GOT3 (cell line): ENCODE data around the gene ANAPC2.
A peak's percentile ranks its signal among the peaks of the same experiment; 100 is the strongest.
"Not testable (repeated sequence)": the region's sequence is repeated elsewhere in the genome, so short reads cannot be mapped to it uniquely, and the experiment has no call there.

Source experiments
- DNase-seq: peaks from one replicate; lab custom pipeline; 2025; ENCODE audit warnings: mixed read lengths; lab: John Stamatoyannopoulos, UW

The ANAPC2 gene

DNA sequence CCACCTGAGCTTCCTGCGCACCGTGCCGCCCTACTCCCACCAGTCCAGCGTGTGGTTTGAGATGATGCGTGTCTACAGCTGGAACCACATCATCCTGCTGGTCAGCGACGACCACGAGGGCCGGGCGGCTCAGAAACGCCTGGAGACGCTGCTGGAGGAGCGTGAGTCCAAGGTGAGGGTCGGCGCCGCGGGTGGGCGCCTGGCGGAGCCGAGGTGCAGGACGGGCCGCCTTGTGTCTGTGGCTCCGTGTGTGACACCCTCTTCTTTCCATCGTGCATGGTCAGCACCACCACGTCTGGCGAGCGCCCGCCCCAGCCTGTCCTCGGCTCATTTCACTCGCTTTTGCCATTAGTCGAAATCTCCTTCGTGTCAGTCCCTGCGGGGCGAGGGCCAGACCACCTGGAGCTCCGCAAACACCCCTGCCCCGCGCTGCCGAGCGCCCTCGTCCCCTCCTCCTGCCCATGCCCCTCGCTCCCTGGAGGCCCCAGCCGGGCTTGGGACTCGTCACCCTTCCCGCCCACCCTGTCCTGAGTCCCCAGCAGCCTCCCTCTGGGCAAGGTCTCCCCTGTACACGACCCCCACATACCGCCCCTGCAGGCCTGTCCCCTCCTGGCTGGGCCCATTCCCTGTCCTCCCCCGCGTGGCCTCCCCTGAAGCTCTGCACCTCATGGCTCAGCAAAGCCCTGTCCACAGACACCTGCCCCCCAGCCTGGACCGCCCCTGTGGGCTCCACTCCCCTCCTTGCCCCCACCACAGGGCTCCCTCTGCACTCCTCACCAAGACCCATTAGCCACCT, 42.4 kb downstream of the ANAPC2 start:
- no peak for DNase-seq

DNA sequence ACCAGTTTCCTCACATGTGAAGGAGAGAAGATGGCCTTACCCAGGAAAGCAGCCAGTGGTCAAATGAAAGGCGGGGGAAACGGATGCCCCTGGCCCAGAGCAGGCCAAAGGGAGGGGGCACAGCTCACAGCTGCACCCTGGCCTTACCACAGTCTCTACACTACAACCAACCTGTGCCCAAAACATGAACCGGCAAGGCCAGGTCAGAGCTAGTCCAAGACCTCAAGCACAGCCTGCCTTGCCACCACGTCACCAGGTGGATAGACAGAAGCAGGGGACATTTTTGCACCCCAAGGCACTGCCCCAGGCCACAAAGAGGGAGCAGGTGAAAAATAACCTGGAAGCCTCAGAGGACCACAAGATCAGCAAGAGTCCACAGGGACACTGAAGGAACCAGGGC, 44.9 kb downstream of the ANAPC2 start:
- DNase-seq, result no peak

DNA sequence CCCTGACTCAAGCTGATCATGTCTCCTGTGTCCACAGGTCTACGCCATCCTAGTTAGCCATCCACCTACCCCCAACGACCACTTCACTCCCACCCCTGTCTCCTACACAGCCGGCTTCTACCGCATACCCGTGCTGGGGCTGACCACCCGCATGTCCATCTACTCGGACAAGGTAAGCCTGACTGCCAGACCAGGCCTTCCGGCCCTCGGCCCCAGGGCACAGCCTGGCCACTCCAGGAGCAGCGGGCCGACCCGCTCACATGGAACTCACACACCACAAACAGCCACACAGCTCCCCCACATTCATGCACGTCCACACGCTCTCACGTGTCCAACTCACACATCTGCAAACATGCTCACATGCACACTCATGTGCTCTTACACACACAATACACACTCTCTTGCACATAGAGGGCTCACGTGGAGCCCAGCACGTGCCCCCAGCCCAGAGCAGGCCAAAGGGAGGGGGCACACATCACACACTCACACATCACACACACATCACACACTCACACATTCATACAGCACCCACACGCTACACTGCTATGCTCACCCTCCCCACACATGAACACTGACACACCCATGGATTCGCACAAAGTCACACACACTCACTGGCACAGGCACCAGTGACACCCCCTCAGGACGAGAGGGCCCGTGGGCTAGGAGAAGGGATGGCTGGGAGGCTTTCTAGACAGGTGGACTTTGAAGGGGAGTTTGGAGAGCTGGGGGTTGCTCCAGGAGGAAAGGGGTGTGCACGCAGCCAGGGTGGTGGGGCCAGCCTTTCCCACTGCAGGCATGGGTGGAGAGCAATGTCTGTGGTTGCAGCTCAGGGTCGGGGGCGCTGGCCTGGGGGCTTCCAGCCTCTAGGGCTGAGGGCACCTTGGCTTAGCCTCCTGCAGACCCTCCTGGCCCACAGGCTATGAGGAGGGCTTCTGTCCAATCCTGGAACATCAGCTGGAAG, 46.1 kb downstream of the ANAPC2 start:
- DNase-seq, result no peak

DNA sequence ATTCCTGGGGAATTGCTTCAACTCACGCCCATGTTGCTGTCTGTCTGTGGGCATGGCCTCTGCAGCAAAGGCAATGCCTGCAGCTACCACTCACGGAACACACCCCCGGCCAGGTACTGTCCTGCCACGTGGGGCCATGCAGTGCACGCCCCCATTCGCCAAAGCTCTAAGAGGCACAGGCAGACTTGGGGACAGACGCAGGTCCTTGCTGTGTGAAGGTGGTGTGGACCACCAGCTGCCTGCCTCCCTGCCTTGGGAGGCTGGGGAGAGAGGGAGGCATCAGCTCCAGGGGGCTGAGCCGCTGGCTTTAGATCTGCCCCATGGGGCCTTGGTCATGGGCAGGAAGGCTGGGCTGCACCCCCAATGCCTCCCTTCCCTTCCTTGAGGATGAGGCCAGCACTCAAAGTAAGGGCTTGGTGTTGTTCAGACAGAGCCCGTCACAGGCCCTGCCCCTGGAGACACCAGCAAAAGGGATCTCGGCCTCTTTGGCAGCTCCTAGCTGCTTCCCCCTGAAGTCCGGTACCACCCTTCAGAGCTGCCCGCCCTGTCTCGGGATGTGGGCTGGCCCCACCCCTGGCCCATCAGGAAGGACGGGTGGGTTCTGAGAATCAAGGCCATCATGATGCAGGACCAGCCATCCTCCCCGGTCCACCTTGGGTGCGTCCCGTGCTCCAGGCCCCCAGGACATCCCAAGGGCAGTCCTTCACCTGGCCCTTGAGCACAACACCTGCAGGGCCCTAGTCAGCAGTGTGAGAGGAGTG, 47.1 kb downstream of the ANAPC2 start:
- no peak for DNase-seq

DNA sequence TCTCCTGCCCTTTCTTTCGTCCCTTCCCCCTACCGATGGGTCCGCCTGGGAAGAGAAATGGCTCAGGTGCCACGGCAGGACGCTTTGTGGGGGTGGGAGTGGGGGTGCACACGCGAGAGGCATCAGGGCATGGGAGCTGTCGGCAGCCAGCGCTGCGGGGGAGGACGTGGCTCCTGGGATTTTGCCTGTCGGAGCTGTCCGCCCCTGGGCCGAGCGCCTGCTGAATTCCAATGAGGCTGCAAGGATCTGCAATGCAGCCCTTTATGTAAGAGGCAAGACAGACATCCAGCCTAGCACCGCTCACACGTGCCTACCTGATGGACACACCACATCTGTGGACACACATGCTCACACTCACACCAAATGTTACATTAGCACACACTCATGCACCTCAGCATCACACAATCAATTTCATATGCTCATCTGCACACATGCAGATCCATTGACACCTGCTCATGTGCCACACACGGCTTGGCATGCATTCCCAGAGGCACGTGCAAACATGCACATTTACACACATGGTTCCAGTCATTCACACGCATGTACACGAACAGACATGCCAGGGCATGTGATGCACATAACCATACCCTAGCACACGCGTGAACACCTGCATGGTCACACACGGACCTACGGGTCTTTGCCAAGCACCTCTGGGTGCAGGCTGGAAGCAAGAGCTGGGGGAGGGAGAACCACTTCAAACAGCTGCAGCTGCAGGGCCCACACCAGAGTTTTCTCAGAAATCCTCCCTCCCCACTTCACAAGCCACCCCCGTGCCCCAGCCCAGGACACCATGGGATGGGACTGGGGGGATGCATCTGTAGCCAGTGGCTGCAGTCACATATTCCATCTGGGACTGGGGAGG, 48.0 kb downstream of the ANAPC2 start:
- DNase-seq, result no peak

DNA sequence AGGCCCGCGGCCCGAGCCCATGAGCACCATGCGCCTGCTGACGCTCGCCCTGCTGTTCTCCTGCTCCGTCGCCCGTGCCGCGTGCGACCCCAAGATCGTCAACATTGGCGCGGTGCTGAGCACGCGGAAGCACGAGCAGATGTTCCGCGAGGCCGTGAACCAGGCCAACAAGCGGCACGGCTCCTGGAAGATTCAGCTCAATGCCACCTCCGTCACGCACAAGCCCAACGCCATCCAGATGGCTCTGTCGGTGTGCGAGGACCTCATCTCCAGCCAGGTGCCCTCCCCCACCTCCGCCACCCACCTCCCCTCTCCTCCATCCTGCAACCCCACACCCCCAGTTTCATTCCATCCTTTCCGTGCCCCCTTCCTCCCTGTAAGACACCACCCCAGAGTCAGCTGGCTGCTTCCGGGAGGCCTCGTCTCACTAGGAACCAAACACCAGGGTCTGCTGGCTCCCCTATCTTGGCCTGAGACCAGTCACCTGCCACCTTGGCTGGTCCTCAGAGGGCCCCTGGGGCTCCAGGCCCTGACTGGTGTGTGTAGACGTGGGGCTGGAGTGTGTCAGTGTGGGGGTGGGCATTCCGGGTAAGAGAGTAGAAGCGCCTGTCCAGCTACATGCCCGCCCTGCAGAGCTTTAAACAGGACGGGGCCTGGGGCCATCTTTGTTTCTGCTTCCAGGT, 48.8 kb downstream of the ANAPC2 start:
- no peak for DNase-seq

DNA sequence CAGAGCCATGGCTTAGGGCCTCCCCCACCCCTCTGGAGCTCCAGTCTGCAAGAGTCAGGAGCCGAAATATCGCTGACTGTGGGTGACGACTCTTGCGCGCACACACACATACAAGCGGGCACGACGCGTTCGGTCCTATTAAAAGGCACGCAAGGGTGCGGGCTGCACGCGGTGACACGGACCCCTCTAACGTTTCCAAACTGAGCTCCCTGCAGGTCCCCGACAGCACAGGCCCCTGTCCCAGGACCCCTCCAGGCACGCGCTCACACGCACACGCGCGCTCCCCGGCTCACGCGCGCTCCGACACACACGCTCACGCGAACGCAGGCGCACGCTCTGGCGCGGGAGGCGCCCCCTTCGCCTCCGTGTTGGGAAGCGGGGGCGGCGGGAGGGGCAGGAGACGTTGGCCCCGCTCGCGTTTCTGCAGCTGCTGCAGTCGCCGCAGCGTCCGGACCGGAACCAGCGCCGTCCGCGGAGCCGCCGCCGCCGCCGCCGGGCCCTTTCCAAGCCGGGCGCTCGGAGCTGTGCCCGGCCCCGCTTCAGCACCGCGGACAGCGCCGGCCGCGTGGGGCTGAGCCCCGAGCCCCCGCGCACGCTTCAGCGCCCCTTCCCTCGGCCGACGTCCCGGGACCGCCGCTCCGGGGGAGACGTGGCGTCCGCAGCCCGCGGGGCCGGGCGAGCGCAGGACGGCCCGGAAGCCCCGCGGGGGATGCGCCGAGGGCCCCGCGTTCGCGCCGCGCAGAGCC, 49.5 kb downstream of the ANAPC2 start, which contains the start of gene GRIN1:
TSS of gene GRIN1 (plus strand) at position 433 of the 746 bp plus-strand sequence. CDS start 333 bp downstream, outside the sequence.
- no peak for DNase-seq

DNA sequence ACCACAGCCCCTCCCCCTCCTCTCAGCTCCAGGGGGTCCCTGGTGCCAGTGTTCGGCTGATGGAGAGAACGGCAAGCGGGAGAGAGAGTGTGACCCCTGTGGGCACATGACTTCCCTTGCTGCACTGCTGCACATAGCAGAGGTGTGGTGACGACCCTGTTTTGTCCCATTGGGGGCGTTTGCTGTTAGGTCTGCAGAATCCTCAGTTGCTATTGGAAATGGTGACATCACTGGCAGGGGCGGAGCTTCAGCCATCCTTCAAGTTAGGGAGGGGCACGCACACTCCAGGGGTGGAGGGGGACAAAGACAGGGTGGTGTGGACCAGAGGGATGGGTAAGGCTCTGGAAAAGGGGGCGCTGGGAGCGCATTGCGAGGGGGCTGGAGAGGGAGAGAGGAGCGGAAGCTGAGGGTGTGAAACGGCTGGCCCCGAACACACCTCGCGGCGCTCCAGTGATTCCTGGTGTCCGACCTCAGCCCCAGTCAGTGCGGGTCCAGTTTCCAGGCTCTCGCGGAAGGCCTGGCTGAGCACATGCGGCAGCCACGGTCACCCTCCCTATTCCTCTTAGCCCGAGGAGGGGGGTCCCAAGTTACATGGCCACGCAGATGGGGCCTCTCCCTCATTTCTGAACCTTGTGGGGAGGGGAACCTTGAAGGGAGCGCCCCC, 50.2 kb downstream of the ANAPC2 start:
- DNase-seq, result no peak

DNA sequence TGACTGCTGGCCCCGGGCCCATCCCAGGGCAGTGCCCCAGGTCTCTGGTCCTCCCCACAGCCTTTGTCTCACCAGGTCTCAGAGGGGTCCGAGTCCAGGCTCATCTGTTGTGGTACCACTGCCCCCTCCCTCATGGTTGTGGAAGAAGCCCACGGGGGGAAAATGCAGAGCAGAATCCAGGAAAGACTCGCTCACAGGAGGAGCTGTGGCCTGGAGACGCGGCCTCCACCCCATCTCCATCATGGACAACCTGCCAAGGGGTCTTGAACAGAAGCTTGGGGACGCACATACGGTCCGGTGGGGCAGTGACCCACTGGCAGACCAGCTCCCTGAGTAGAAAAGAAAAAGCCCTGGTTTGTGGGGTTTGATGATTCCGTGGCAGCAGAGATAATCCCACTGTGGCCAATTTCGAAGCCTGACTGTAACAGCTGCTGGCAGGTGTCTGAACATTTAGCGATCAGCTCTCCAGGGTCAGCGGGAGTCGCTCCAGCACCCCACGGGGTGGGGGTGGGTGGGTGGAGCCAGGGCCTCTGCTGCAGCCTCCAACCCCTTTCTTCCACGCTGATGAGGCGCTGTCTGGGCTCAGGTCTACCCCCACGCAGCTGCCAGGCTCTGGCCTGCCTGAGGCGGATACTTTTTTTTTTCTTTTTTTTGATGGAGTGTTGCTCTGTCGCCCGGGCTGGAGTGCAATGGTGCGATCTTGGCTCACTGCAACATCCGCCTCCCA, 51.3 kb downstream of the ANAPC2 start:
- DNase-seq, result no peak

DNA sequence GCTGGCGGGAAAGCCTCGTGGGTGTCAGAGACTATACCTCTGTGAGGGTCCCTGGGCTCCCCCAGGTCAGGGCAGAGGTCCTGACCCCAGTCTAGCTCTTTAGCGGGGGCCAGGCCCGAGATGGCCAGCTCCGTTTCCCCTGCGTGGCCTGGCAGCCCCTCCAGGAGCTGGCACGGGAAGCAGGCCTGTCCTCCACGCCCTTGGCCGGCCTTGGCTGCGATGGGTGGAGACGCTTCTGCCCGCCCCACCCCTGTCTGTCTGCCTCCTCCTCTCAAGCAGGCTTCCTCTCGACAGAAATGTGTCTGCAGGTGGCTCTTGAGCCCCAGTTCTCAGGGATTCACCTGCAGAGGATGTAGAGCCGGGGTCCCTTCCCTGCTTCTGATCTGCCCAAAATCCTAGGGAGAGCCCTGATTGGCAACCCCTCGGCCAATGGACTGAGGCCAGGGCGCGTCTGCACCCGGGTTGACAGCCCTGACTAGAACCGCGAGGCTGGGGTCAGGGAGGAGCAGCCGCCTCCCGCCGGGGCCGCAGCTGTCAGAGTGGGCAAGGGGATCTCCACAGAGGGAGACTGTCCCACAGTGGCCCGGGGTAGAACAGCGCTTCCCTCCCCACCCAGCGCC, 52.0 kb downstream of the ANAPC2 start:
- no peak for DNase-seq

DNA sequence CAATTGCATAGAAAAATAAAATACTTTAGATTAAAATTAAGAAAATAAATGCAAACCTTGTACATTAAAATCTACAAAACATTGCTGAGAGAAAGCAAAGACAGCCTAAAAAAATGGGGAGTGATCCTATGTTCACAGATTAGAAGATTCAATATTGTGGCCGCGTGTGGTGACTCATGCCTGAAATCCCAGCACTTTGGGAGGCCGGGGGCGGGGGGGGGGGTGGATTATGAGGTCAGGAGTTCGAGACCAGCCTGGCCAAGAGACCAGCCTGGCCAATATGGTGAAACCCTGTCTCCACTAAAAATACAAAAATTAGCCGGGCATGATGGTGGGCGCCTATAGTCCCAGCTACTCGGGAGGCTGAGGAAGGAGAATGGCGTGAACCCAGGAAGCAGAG, 53.2 kb downstream of the ANAPC2 start:
- not testable (repeated sequence) for DNase-seq

DNA sequence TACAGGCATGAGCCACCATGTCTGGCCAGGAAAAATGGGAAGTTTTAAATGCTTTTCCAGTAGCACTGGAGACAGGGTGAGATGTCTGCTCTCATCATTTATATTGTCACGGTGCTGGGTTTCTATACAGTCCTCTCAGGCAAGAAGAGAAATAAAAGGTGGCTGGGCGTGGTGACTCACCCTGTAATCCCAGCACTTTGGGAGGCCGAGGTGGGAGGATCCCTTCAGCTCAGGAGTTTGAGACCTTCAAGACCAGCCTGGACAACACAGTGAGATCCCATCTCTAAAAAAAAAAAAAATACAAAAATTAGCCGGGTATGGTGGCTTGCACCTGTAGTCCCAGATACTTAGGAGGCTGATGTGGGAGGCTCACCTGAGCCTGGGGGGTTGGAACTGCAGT, 54.2 kb downstream of the ANAPC2 start:
- no peak for DNase-seq

DNA sequence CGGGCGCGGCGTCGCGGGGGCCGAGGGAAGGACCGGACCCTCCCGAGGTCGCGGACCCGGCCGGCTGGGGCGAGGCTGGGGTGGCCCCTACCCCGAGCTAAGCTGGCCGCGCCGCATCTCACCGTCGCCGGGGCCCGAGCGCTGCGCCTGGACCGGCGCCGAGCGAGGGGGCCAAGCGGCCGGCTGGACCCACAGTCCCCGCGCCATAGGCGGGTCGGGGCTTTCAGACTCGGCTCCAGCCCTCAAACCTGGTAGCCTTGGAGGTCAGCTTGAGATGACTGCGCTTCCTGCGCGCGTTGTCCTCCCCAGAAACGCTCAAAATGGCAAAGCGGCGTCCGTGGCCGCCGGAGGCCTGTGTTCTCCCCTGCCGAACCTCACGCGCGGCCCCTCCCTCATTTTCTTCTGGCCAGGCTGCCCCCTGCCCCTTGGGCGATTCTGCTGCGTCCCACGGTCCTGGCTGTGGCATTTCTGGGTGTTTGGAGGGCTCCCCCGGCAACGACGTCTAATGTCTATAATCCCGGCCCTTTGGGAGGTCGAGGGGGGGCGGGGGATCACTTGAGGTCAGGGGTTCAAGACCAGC, 58.1 kb downstream of the ANAPC2 start:
- no peak for DNase-seq

DNA sequence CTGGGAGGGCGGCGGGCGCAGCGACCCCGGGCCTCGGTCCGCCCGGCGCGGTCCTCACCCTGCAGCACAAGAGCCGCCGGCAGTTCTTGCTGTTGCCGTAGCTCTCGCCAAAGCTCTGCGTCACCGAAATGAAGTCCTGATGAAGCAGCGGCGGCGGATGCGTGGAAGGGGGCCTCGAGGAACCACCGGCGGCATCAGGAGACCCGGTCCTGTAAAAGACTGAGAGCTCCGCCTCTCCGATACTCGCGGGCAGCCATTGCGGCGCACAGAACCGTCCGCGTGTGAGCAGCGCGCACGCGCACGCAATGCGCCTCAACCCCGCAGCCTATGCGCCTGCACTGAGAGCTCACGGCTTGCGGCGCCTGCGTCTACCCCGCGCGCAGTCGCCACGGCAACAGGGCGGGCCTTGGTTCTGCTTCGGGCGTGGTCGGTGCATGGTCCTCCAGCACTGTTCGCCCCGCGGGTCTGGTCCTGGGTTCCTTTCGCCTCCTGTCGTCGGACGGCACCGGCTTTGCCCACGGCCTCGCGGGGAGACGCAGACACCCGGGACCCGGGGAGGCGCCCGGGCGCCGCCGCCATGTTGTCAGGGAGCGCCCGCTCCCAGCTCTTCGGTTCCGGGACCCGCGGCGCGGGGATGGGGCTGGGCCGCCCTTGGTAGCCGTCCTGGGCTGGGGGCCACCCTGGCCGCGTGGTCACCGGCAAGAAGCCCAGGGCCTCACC, 58.7 kb downstream of the ANAPC2 start:
- peak; percentile 64 for DNase-seq

DNA sequence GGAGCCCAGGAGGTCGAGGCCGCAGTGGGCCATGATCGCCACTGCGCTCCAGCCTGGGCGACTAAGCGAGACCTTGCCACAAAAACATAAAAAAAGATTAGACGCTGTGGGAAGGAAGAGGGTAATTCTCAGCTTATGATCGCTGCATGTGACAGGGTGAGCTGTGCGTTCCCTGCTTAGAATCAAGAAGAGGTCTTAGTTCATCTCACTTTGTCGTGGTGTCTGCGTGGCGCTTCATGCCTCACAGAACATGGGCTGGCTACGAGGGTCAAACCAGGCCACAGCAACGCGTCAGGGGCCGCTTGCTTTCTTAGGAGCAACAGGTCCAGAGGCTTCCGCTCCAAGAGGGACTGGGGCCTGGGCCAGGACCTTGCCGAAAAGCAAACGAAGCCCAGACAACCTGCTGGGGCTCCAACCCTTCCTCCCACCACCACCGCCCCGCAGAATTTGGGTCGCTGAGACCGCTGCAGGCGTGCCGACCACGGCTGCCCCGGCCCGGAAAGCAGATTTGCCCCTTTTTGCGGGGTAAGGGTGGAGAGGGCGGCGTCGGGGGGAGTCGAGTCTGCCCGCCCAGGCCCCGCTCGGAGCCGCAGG, 59.4 kb downstream of the ANAPC2 start:
- no peak for DNase-seq

DNA sequence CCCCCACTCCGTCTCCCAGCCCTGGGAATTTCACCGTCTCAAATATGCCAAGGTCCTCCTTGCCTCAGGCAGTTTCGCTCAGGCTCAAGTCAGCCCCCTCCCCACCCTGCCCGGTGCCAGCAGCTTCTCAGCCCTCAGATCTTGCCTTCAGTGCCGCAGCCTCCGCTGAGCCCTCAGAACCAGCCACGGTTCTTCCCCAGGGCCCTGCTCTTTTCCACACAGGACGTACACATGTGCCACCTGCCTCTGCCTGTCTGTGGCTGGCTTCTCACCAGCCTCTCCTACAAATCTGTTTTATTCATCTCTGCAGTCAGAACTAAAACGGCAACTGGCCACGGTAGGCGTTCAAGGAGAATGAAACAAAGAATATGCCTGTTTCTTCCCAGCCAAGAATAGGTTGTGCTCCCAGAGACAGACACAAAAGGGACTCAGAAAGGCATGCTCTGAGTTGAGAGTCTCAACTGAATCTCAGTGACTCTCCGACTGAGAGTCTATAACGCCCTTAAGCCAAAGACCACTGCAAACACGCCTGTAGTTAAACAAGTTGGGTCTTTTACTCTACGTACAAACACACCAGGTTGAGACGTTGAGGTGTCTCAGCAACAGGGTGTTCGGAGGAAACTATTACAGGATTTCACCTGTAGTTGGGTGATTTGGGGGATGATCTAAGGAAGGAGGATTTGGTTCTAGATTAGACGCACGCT, 60.0 kb downstream of the ANAPC2 start:
- DNase-seq, result no peak
